RWPE1 (cell line): ENCODE data around the gene MSANTD1.

Experiments
- CTCF ChIA-PET: fragments of 350-600 bp; sonication (Branson Sonifier 250); formaldehyde crosslinking; extraction: SDS; loops from one replicate; lab custom pipeline; 2021; lab: Yijun Ruan, JAX
- POLR2A ChIA-PET: fragments of 400-600 bp; formaldehyde crosslinking; extraction: SDS; loops from one replicate; lab custom pipeline; 2020; ENCODE audit warnings: antibody characterized with exemption; ENCODE audit not compliant: low non-redundant PET; lab: Yijun Ruan, JAX
- DNase-seq: peaks from one replicate; pipeline ENCODE4 v3.0.0; 2012; ENCODE audit warnings: low spot score
- H3K27ac ChIP-seq: fragments of 450-650 bp; 2 replicates; pipeline ENCODE4 v1.5.1; 2017
- TF ChIP-seq, protein P1 (sequence below): fragments of 450-650 bp; conservative IDR thresholded peaks from 2 replicates; pipeline ENCODE4 v1.5.1; 2017; ENCODE audit warnings: low read depth, mild to moderate bottlenecking

The MSANTD1 gene

DNA sequence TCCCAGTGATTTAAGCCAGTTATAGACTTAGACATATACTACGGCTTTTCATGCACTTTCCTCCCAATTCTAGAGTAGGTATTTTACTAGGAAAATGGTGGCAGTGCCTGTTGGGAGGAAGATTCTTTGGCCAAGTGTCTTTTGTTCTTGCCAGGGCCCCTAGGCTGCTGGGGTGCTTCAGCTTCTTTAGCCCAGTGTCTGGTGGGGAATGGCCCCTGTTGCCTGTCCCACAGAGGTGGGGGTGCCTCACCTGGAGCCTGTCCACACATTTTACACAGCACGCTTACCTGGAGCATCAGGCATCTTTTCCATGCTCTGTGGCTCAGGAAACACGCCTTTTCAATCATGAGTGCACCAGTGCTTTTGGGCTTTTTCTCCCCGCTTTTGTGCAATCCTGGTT, 33.2 kb upstream of the MSANTD1 start:
- TF ChIP-seq, protein P1, sequence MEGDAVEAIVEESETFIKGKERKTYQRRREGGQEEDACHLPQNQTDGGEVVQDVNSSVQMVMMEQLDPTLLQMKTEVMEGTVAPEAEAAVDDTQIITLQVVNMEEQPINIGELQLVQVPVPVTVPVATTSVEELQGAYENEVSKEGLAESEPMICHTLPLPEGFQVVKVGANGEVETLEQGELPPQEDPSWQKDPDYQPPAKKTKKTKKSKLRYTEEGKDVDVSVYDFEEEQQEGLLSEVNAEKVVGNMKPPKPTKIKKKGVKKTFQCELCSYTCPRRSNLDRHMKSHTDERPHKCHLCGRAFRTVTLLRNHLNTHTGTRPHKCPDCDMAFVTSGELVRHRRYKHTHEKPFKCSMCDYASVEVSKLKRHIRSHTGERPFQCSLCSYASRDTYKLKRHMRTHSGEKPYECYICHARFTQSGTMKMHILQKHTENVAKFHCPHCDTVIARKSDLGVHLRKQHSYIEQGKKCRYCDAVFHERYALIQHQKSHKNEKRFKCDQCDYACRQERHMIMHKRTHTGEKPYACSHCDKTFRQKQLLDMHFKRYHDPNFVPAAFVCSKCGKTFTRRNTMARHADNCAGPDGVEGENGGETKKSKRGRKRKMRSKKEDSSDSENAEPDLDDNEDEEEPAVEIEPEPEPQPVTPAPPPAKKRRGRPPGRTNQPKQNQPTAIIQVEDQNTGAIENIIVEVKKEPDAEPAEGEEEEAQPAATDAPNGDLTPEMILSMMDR = no peak
- no peak overlapping the region for H3K27ac ChIP-seq
- POLR2A ChIA-PET = no interaction called here

GRCh38 chr4:3217266-3217665, 31.7 kb upstream of the MSANTD1 start:
- CTCF ChIA-PET = no interaction called here

More for the DNA sequence above, 33.2 kb upstream of the MSANTD1 start:
- CTCF ChIA-PET = no interaction called here
- DNase-seq = no peak

GRCh38 chr4:3217771-3218170, 31.2 kb upstream of the MSANTD1 start:
- TF ChIP-seq, protein P1 = no peak
- no peak for DNase-seq
- ChIA-PET CTCF (interaction anchor here (0.6 kb wide), 1 partner anchor 166 kb away, joined by 3 read pairs; no protein-coding TSS in a partner anchor), POLR2A (no interaction called here)
- no peak overlapping the region for H3K27ac ChIP-seq

More at GRCh38 chr4:3217266-3217665, 31.7 kb upstream of the MSANTD1 start:
- no peak for DNase-seq
- POLR2A ChIA-PET = no interaction called here
- TF ChIP-seq, protein P1 = no peak
- no peak overlapping the region for H3K27ac ChIP-seq

DNA sequence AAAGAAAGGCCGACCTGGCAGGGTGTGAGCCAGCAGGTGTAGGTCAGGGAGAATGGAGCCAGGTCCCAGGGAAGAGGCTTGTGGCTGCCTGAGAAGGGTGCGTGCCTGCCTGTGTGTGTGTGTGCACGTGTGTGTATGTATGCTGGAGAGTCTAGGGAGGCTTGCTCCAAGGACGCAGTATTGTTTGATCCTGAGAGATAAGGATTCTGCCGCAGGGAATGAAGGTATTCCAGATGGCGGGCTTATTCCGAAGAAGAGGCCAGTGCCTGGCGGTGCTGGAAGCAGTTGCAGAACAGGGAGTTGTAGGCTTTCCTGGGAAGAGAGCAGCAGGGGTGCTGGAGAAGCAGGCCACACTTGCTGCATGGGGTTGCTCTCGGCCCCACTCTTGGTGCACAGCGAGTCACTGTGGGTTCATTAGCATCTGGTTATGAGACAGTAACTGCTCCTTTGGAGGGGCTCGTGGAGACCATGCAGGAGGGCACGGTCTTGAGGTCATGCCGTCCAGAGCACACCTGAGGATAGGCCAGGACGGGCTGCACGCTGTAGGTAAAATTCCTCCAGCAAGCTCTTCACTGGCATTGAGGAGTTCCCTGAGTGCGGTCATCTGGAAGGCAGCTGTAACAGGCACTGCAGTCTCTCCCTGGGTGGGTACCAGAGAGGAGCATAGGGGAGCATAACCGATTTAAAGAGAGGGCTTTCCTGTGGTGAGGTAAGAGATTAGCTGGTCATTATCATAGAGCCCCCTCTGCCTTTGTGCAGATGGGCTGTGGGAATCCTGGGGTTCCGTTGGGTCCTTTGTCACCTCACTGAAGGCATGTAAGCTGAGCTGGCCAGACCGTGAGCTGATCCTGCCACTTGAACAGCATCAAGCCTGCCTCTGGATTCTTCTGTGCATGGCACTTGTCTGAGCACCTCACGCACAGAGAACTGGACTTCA, 29.9 kb upstream of the MSANTD1 start:
- TF ChIP-seq, protein P1 = no peak
- ChIA-PET CTCF (interaction anchor here (0.6 kb wide), 1 partner anchor 1525 kb away, joined by 3 read pairs; no protein-coding TSS in a partner anchor), POLR2A (no interaction called here)
- no peak for DNase-seq
- H3K27ac ChIP-seq = peak overlapping the region; percentile 19; the same call in 1 of the 2 replicates

DNA sequence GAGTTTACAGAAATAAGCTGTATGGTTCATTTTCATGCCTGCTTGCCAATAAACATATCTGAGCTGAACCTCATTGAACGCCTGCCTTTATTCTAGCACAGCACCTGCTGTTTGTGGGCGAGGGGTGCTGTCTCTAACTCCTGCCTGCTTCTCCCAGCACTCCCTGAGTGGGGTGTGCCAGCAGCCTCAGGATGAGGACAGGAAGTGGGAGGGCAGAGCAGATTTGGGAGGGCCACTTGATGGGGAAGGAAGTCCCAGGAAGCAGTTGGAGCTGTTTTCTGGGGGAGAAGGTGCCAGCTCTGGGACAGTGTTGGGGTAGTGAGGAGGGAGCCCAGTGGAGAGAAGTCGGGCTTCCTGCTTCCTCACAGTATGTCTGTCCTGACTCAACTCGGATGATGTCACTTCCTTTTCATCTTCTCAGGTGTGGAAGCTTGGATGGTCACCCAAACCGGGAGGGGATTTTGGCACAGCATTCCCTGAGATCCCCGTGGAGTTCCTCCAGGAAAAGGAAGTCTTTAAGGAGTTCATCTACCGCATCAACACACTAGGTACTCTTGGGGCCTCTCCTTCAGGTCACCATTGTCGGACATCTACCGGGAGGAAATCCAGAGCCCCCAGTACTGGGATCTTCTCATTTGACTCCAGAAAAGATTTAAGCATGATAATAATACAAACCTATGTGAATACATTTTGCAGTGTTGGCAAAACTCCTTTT, 29.0 kb upstream of the MSANTD1 start:
- POLR2A ChIA-PET = no interaction called here
- DNase-seq = no peak
- CTCF ChIA-PET = no interaction called here
- TF ChIP-seq, protein P1 = no peak
- H3K27ac ChIP-seq = peak overlapping the region; percentile 19; the same call in 1 of the 2 replicates

- TF ChIP-seq, protein P1 = no peak
- ChIA-PET CTCF (no interaction called here), POLR2A (no interaction called here)
- no peak overlapping the region for H3K27ac ChIP-seq
- DNase-seq = no peak
Observed at GRCh38 chr4:3220476-3221183, 28.3 kb upstream of the MSANTD1 start.
